Osteoblast (primary cell): ENCODE results near the gene EPB41L4B. TPM values are rescaled to one million over a fixed set of nuclear protein-coding genes. Genes with fewer than 3 reads are reported as not detected.
"Not testable (repeated sequence)": the region's sequence is repeated elsewhere in the genome, so short reads cannot be mapped to it uniquely, and the experiment has no call there.

Source experiments
- DNase-seq: peaks from one replicate; pipeline ENCODE4 v3.0.0; 2011; ENCODE audit warnings: low spot score, mixed read lengths; ENCODE audit not compliant: insufficient read length; ENCODE audit errors: missing footprints
- H2AFZ ChIP-seq: 2 replicates; pipeline ENCODE4 v1.6.0; 2011; ENCODE audit warnings: mild to moderate bottlenecking, low read length
- H3K27ac ChIP-seq: 2 replicates; pipeline ENCODE4 v1.5.1; 2011; ENCODE audit warnings: mild to moderate bottlenecking, low read depth, low read length, moderate library complexity
- H3K27me3 ChIP-seq: 2 replicates; pipeline ENCODE4 v1.6.0; 2012; ENCODE audit warnings: mild to moderate bottlenecking, control low read depth, inconsistent platforms, low read length, moderate library complexity; ENCODE audit not compliant: insufficient read depth
- H3K36me3 ChIP-seq: 2 replicates; pipeline ENCODE4 v1.5.1; 2011; ENCODE audit warnings: mild to moderate bottlenecking, low read length, control low read depth, moderate library complexity; ENCODE audit not compliant: insufficient read depth
- H3K4me1 ChIP-seq: 2 replicates; pipeline ENCODE4 v1.5.1; 2011; ENCODE audit warnings: mild to moderate bottlenecking, low read length, control low read depth, moderate library complexity; ENCODE audit not compliant: insufficient read depth
- H3K4me2 ChIP-seq: 2 replicates; pipeline ENCODE4 v1.6.0; 2011; ENCODE audit warnings: mild to moderate bottlenecking, low read length; ENCODE audit not compliant: insufficient read depth
- H3K4me3 ChIP-seq: fragments of 200-600 bp; sonication (generic); 3 replicates; pipeline ENCODE4 v1.5.1; 2012; ENCODE audit warnings: mild to moderate bottlenecking, low read length, inconsistent platforms; ENCODE audit not compliant: insufficient read depth
- H3K79me2 ChIP-seq: 2 replicates; pipeline ENCODE4 v1.6.0; 2012; ENCODE audit warnings: mild to moderate bottlenecking, low read length, control low read depth, inconsistent platforms; ENCODE audit not compliant: insufficient read depth
- H3K9me3 ChIP-seq: 2 replicates; pipeline ENCODE4 v1.5.1; 2011; ENCODE audit warnings: low read depth, low read length, control low read depth
- H4K20me1 ChIP-seq: 2 replicates; pipeline ENCODE4 v1.6.0; 2012; ENCODE audit warnings: mild to moderate bottlenecking, low read length, control low read depth; ENCODE audit not compliant: insufficient read depth
- CTCF ChIP-seq: IDR thresholded peaks from 2 replicates; pipeline ENCODE4 v1.5.1; 2011; ENCODE audit warnings: mild to moderate bottlenecking, low read depth, low read length, moderate library complexity; ENCODE audit errors: extremely low read depth
- total RNA-seq: library from RNA; depleted of rRNA; stranded (reverse); fragments of >200 nt; gene quantifications from 2 replicates; pipeline ENCODE4 v1.2.3, GENCODE V29; 2012

Gene EPB41L4B
- total RNA-seq, 1 donor = 2.2 TPM

DNA sequence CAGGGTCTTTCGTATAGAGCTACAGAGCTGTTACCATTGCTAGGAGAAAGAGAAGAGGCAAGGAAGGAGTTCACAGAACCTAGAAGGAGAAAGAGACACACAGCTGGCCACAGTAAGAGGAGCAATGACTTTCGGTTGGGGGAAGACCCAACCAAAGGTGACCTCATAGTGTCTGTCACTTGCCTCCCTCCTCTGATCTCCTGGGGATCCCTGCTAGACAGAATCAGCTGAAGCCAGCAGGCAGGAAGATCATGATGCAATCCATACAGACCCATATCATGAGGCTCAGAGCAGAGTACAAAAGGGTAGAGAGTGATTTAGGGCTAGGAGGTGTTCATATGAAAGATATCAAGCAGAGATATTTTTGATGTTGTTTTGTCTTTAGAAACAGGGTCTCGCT is 26.0 kb upstream of the EPB41L4B start:
- Histone ChIP-seq H3K4me3 (no peak overlapping the region), H4K20me1 (peaks cover 10% of the 10 kb centered on the region), H3K27me3 (peaks cover 60% of the 10 kb centered on the region), H3K36me3 (no peaks in the 10 kb centered on the region), H3K79me2 (no peaks in the 10 kb centered on the region), H3K4me2 (no peak overlapping the region), H3K9me3 (no peaks in the 10 kb centered on the region), H3K4me1 (peaks cover 27% of the 10 kb centered on the region), H2AFZ (no peak overlapping the region), H3K27ac (no peak overlapping the region)
- TF ChIP-seq CTCF = no peak
- DNase-seq = no peak

GRCh38 chr9:109344866-109345265 is 24.0 kb upstream of the EPB41L4B start:
- TF ChIP-seq CTCF = no peak
- no peak overlapping the region for H3K4me2 ChIP-seq
- no peaks in the 10 kb centered on the region for H3K79me2 ChIP-seq
- no peak overlapping the region for H3K4me3 ChIP-seq
- H4K20me1 ChIP-seq = peaks cover 6% of the 10 kb centered on the region
- no peak overlapping the region for H2AFZ ChIP-seq
- no peaks in the 10 kb centered on the region for H3K36me3 ChIP-seq
- peaks cover 53% of the 10 kb centered on the region for H3K27me3 ChIP-seq
- no peaks in the 10 kb centered on the region for H3K9me3 ChIP-seq
- peaks cover 21% of the 10 kb centered on the region for H3K4me1 ChIP-seq
- no peak overlapping the region for H3K27ac ChIP-seq
- DNase-seq = no peak

DNA sequence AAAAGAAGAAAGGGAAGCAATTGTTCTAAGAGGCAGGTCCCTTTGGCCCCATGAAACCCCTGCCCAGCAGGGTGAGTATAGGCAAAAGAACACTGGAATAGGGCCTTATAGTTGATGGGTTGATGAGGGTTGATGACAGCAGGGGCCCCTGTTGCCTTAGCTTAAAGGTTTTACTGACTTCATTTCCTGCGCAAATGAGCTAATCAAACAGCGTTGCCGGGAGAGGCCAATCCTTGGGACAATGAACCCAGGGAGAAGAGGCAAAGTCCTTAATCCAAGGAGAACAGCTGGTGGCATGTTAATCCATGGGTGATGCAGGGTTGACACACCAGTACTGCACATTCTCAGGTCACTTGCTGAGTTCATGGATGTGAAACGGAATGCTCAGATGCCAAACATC is 22.0 kb upstream of the EPB41L4B start:
- Histone ChIP-seq H3K4me2 (no peak overlapping the region), H3K36me3 (no peaks in the 10 kb centered on the region), H4K20me1 (peaks cover 3% of the 10 kb centered on the region), H2AFZ (no peak overlapping the region), H3K9me3 (no peaks in the 10 kb centered on the region), H3K79me2 (no peaks in the 10 kb centered on the region), H3K27me3 (peaks cover 66% of the 10 kb centered on the region), H3K4me1 (peaks cover 9% of the 10 kb centered on the region), H3K27ac (no peak overlapping the region), H3K4me3 (no peak overlapping the region)
- DNase-seq = no peak
- TF ChIP-seq CTCF = no peak

GRCh38 chr9:109341561-109341960 is 20.7 kb upstream of the EPB41L4B start:
- Histone ChIP-seq H3K27ac (no peak overlapping the region), H4K20me1 (peaks cover 3% of the 10 kb centered on the region), H2AFZ (no peak overlapping the region), H3K79me2 (no peaks in the 10 kb centered on the region), H3K4me1 (peaks cover 9% of the 10 kb centered on the region), H3K4me2 (no peak overlapping the region), H3K9me3 (no peaks in the 10 kb centered on the region), H3K4me3 (no peak overlapping the region), H3K27me3 (peaks cover 64% of the 10 kb centered on the region), H3K36me3 (no peaks in the 10 kb centered on the region)
- DNase-seq = no peak
- no peak for TF ChIP-seq CTCF

DNA sequence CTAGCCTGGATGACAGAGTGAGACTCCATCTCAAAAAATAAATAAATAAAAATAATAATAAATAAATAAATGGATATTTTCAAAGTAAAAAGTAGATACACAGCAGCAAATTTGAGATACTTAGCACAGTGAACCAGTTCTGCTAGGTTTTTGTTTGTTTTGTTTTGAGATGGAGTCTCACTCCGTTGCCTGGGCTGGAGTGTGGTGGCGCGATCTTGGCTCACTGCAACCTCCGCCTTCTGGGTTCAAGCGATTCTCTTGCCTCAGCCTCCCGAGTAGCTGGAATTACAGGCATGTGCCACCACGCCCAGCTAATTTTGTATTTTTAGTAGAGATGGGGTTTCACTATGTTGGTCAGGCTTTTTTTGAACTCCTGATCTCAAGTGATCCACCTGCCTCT is 20.1 kb upstream of the EPB41L4B start:
- H3K36me3 ChIP-seq, H2AFZ ChIP-seq, H3K4me2 ChIP-seq, H3K4me1 ChIP-seq, H4K20me1 ChIP-seq, H3K79me2 ChIP-seq, DNase-seq, H3K27ac ChIP-seq, H3K9me3 ChIP-seq, H3K4me3 ChIP-seq: not testable (repeated sequence)
- H3K27me3 ChIP-seq = peaks cover 69% of the 10 kb centered on the region
